Stimulated activated CD4-positive, alpha-beta T cell treated with anti-CD3 and anti-CD28 coated beads, Interleukin-12 subunit alpha, Interleukin-12 subunit beta, amount 100 ng/mL, for 24 hours (primary cell): ENCODE results near the gene HMCN1.

Experiments used
- DNase-seq, 2 experiments: peaks; one replicate each; pipeline ENCODE4 v3.0.0-alpha.2; 2020; ENCODE audit warnings: low read depth in 2 of 2

The HMCN1 gene

DNA sequence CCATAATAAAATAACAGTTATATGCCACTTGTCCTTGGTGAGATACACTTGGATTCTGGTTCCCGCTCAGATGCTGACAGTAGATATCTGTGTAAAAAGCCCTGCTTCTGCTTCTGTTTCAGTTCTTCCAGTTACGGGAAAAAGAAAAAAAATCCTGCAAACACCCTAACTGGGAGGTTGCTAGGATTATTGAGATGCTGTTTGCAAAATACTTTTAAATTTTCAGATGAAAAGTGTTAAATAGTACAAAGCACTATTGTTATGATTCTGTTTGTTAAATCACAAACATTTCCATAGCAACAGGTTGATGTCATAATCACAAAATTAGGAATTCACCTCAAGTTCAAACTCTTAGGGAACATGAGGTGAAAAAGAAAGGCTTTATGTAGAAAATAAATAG lies 232.3 kb downstream of the HMCN1 start:
- DNase-seq: no peak

DNA sequence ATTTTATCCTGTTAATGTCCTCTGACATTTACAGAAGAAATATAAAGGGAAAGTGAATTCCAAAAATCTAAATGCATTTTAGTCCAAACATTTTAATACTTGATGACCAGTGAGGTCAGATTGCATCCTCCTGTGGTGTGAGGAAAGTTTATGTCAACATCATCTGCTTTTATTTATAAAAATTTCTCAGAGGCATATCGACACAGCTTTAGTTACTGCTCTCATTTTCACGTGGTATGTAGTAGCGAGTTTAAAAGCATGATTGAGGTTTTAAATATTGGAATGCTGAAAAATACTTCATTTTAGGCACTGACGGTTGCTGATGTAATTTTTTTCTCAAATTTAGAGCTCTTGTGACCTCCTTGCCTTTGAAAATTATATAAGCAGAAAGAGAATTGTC lies 234.8 kb downstream of the HMCN1 start:
- DNase-seq: no peak

DNA sequence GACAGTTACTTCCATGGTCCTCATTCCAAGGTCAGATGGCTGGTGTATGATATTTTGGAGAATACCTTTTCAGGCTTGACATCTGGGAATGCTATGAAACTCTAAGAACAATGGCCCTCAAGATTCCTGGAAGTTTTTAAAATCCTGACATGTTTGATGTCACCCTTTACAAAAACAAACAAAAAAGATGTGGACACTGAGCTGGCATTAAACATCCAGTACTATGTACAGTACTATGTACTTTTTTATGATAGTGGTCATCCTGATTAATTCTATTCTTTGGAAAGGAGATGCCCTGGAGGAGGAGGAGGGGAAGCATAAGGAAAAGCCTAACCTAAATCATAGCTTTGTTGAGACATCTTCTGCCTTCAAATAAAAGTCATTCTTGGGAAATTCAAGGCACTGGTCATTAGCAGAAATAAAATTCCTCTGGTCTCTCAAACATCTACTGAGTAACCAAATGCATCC lies 235.4 kb downstream of the HMCN1 start:
- DNase-seq: no peak

DNA sequence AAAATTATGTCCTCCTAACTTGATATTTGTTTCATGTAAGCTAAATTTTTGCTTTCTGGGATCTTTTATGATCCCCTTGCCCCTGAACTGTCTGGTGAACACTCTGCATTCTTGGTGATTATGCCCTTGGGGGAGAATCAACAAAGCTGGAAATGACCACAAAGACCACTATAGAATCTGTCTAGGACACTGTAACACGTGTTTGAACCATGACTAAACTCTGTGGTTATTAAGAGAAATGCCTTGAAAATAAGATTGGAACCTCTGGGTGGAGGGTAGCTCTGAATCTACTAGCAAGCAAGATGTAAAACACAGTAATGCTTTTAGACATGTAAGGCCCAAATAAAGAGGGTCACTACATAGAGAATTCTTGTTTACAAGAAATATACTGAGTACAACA lies 237.5 kb downstream of the HMCN1 start:
- no peak for DNase-seq

DNA sequence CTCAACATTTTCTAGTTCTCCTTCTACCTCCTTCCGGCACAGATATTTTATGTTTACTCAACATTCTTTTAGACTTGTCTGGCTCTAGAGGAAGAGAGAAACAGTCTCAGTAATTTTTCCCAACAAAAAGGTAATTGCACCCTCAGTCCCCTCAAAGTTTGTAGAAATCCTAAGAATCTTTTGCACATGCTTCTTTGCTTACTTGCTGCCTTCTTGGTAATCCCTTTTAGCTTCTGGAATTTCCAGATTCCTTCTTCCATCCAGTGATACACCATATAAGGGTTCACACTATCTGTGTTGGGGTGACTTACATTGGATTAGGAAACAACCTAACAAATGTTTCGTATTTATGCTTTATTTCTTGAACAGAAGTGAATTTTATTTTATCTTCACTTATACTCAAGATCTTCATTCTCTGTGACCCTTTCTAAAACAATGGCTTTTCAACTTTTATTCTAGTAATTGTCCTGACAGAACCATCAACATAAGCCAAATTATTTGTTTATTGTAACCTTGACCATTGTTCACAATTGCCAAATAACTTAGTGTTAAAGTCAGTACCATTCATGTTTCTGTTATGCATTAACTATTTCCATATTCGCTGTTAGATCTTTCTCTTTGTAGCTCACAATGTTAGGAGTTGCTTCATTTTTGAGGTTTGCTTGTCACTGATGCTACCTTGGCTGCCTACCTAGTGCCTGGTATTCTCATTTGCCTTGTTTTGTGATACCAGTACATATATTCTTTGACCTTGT lies 238.1 kb downstream of the HMCN1 start:
- DNase-seq: no peak

DNA sequence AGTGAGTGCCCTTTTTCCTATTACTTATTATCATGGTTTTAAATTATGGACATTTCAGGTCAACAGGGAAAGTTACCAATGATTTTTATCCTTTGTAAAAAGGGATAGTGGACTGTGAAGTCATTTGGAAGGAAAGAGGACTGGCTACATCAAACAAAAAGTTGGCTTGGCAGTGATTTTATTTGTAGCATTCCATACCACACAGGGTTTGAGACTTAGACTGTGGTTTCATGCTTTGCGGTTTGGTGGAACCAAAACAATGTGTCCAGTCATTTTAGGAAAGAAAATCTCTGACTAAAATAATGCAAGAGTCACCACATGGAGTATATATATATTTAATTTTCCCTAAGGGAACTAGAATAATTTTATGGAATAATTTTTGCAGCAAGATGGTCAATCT lies 239.5 kb downstream of the HMCN1 start:
- DNase-seq: no peak

DNA sequence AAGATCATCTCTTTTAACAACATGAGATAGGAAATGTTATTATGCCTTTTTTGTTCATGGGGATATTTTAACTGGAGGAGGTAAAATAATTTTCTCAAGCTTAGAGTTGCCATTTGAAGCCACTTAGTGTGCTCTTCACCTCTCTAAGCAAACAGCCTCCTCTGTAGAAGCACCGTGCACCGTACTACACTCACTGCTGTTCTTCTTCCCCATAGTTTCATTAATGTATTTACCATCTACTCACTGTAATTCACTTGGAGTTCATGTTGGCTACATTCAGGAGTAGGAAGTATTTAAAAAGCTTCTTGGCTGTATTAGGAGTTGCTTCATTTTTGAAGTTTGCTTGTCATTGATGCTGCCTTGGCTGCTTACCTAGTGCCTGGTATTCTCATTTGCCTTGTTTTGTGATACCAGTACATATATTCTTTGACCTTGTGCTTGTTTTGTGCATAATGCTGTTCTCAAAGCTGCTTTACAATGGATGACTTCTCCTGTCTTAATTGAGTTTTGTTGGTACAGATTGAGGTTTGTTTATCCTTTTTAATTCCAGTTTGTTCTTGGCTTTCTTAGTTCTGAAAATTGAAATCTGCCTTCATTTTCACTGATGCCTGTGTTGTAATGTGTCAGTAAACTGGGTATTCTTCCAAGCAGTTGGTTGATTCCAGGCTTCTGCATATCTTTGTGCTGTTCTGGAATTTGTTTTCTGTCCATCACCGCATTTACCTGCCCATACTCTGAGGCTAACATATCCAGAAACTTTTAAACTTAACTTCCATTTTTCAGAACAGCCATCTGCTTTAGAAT lies 240.4 kb downstream of the HMCN1 start:
- no peak for DNase-seq

DNA sequence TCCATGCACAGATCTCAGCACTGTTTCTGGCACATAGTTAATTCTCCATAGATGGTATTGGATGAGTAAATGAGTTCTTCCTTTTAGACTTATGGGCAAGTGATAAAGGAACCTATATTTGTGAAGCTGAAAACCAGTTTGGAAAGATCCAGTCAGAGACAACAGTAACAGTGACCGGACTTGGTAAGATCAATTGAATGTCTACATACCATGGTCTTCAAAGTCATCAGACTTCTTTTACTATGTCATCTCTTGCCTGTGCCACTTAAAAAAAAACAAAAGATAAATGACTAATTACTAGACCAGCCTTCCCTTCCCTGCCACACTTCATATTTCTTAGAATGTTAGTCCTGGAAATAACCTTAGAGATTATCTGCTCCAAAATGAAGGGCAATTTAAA lies 246.7 kb downstream of the HMCN1 start:
- DNase-seq: no peak

DNA sequence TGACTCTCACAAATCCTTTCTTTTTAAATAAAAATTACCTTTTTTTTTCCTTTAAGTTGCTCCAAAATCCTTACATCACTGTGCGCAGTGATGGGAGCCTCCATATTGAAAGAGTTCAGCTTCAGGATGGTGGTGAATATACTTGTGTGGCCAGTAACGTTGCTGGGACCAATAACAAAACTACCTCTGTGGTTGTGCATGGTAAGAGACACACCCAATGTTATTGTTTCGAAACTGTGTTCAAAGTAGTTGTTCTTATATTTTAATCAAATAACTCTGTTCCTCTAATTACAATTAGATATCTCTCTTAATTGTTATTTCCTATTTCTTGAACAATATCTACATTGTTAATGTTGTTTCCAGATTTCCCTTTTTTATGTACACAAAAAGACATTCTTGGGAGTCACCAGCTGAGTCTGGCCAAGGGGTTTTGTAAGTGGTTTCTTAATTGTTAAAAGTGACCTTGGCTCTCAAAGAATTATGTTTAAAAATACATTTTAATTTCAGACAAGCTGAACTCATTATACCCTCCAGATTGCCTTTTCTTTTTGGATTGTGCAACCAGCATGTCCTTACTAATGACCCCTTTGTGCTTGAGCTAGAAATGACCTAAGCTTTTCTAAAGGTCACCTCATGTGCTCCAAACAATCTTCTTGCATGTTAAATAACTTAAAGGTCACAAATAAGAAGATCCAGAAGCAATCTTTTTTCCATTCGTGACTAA lies 250.1 kb downstream of the HMCN1 start:
- DNase-seq: no peak

DNA sequence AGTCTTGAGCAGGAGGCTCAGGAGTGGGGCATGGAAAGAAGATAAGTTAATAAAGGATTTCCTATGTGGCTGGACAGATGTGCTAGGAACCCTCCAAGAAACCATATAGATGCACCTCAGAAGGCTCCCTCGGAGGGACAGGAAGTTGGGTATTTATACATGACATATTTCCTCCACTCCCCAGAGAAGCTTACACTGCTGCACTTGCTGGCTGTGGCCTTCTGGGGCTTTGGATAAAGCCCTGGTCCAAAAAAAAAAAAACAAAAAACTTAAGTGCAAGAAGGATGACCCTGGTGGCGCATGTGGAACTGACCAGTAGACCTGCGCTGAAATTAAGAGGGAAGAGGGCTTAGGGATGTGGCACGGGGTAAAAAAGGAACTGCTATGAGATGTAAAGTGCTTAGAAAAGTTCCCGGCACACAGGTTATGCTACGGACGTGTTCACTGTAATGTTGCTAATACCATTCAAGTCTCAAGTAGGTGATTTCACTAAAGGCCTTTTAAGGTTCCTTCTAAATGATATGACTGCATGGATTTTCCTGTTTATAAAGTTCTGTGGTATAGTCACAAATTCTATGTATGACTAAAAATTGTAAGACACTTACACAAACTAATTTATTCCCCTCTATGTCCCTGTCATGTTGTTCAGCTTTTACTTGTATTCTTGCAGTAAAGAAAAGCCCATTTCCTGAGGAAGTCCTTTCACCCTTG lies 253.6 kb downstream of the HMCN1 start:
- DNase-seq: no peak

DNA sequence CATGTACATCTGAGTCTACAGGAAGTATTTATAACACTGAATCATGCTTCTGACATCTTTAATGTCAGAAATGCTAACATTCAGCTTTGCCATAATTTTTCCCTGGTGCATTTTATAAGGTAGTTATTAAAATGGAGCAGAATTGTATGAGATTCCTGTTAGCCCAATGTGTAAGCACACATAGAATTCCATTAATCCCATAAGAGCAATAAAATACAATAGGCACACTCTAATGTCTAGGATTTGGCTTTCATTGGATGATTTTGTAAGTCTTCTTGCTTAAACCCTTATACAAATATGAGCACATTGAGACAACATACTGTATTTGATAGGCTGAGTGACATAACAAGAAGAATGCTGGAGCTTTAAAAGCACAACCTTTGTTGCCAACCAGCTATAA lies 256.4 kb downstream of the HMCN1 start:
- no peak for DNase-seq

DNA sequence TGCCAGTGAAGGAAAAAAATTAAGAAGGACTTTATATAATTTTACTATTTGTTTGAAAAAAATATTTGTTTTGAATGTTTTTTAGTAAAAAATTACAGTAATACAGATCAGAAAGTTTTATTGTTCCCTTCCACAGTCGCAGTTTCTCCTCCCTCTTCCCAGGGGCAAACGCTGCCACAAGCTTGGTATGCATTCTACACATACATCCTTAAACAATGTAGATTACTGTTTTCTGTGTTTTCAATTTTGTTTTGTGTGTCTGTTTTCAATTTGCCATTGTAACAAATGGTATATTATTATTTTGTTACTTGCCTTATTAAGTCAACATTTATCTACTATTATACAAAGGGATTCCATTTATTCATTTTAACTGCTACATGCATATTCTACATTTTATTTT lies 257.1 kb downstream of the HMCN1 start:
- no peak for DNase-seq

DNA sequence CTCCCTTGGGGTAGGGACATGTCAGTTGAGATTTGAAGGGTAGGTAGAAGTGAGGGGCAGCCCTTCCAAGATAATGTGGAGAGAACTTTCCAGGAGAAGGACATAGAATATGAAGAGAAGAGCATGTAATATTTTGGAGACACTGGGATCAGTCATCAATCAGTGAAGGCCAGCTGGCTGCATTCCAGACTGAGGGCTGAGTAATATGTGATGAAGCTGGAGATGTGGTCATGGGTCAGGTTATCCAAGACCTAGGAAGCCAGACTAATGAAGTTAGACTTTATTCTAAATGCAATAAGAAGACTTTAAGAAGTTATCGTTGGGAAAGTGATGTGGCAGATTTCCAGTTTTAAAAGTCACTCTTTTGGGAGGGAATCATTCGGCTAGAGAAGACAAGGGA lies 262.0 kb downstream of the HMCN1 start:
- DNase-seq: no peak

DNA sequence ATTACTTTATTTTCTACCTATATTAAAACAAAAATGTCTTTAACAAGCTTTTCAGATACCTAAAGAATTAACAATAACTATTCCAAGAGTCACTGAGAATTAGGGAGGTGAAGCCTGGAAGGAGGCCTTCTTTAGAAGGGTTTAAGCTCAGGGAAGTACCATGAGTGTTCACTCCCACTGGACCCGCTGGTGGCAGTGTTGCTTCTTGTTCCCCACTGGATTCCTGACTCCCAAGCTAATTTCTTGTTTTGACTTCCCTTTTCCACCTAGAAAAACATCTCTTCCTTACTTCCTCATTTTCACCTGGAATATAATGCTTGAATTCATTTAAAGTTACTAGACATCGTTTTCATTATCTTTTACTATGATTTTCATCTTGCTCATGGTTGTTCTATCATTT lies 264.2 kb downstream of the HMCN1 start:
- no peak for DNase-seq

DNA sequence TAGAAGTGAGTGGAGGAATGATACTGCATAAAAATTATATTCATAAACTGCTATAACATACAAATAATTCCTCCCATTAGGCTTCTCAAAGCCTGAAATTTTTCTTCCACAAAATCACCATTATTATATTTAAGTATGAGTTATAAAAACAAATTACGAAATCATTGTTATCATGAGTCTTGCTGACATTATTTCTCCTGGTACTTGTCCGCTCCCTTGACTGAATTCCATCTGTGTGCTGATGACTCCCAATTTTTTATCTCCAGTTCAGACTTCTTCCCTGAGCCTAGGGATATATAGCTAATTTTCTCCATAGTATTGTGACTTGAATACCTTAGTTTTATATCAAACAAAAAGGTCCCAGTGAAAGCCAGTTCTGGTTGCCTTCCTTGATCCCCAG lies 268.2 kb downstream of the HMCN1 start:
- no peak for DNase-seq

DNA sequence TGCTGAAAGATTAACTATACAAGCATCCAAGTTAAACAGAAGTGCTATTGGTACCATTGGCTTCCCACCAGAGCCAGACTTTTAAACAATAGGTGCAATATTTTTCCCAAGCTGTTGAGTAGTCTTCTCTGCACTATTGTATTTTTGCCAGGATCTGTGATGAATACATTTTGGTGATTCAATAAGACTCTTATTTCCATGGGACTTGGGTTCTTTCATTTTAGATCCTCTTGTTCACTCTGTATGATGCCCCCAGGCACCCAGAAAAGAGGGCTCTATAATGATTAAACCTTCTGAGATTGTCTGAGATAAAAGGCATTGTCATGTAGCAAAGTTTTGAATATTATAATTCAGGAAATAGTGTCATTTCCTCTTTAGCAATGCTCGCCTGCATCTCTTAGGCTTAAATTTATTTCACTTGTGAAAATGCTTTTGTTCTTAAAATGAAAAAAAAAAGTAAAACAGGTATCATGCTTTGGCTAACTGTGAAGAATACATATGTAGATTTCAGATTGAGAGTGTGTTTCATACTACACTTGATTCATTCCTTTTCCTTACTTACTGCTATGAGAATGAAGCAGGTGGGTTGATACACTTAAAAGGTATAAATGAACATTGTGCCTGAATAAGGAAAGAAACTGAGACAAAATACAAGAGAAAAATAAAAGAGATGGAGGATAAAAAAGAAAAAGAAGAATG lies 275.0 kb downstream of the HMCN1 start:
- no peak for DNase-seq

DNA sequence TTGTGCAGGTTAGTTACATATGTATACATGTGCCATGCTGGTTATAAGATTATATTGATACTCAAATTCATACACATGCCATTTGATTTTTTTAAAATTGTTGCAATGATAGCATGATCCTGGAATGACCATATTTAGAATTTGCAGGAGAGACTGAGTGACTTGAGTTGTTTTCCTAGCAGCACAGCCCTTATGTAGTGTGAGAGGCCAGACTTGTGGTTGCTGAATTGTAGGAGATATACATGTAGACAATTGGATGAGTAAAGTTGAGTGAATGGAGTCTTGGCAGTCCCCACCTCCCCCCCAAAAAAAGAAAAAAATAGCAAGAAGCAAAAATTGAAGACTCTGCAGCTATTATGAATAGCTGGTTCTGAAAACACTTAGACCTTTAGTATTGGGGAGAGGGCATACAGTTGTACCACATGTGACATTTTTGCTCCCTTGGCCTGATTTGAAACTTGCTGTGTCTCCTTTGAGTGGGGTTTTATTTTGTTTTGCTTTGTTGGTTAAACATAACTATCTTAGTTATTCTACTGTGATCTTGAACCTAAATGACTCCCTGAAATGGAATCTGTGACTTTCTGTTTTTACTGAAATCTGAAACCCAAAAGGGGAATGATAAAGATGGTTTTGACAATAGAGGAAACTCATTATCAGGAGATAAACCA lies 280.3 kb downstream of the HMCN1 start:
- DNase-seq: no peak

DNA sequence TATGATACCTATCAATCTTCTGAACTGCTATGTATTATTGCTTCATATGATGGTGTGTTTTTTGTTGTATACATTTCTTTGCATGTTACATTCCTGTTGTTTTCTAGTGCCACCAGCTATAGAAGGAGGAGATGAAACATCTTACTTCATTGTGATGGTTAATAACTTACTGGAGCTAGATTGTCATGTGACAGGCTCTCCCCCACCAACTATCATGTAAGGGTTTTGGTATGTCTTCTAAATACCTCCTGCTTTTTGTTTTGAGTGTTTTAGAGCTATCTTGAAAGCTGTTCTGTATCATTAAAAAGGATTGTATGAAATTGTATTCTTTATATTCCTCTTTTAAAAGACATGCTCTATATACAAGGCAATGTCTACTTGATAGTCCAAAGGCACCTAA lies 282.7 kb downstream of the HMCN1 start:
- DNase-seq: no peak

DNA sequence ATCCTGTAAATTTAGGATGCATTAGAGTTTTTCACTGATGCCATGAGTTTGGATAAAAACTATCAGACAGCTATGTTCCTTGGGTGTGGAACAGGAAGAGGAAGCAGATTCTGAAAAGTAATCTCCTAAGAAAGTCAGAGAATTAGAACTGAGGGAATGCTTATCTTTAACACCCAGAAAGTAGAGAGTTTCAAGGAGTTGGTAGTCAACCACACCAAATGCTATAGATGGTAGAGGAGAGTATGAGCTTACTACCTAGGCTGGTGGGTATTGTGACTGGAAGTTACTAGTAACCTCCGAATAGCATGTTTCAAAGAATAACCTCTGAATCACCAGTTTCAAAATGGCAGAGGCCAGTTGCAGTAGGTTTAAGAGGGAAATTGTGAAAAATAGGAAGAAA lies 288.0 kb downstream of the HMCN1 start:
- DNase-seq: no peak

DNA sequence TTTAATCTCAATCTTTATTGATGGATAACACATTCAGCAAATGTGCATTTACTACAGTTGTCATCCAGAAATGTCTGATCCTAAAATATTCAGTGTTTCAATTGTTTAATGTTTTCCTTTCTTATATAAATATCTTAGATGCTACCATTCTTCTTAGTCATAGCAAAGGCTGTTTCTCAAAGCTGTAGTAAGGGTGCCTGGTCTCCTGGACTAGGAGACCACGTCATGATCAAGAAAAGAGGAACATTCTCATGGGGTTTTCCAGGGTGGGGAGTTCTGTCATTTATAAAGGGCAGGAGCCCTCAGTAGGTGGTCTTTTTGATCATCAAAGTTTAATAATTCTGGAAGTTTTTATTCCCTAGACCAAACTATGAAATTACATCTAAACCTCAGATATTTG lies 292.8 kb downstream of the HMCN1 start:
- no peak for DNase-seq

DNA sequence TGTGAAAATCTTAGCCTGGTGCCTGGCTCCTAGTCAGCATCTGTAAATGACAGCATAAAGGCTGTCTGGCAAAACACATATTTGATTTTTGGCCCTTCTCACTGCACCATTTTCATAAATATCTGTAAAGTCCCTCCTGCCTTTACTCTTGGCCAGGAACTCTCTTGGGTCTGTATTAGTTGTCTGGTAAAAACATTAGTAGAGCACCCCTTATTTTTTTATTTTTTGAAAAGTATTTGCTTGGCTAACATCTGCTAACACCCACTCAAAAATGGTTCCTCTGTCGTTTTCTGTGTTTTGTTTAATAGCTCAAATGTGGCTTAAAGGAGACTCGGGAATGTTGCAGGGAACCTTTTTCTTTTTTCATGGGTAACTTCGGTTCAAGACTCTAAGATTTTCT lies 293.4 kb downstream of the HMCN1 start:
- no peak for DNase-seq
